ENCODE data around the gene SAT2. TPM values are rescaled to one million over a fixed set of nuclear protein-coding genes. Genes with fewer than 3 reads are reported as not detected.
A peak's percentile ranks its signal among the peaks of the same experiment; 100 is the strongest.

Gene SAT2
- total and polyA plus RNA-seq, 2 of the 13 experiments (the other 11 are each of a cell fraction or from before 2014, with no cell fraction given) = 37.6 to 93.7 TPM

GRCh38 chr17:7629939-7630571 is 2.4 kb upstream of the SAT2 start, which contains the start of gene SHBG (continued):
- TF ChIP-seq, protein P1, sequence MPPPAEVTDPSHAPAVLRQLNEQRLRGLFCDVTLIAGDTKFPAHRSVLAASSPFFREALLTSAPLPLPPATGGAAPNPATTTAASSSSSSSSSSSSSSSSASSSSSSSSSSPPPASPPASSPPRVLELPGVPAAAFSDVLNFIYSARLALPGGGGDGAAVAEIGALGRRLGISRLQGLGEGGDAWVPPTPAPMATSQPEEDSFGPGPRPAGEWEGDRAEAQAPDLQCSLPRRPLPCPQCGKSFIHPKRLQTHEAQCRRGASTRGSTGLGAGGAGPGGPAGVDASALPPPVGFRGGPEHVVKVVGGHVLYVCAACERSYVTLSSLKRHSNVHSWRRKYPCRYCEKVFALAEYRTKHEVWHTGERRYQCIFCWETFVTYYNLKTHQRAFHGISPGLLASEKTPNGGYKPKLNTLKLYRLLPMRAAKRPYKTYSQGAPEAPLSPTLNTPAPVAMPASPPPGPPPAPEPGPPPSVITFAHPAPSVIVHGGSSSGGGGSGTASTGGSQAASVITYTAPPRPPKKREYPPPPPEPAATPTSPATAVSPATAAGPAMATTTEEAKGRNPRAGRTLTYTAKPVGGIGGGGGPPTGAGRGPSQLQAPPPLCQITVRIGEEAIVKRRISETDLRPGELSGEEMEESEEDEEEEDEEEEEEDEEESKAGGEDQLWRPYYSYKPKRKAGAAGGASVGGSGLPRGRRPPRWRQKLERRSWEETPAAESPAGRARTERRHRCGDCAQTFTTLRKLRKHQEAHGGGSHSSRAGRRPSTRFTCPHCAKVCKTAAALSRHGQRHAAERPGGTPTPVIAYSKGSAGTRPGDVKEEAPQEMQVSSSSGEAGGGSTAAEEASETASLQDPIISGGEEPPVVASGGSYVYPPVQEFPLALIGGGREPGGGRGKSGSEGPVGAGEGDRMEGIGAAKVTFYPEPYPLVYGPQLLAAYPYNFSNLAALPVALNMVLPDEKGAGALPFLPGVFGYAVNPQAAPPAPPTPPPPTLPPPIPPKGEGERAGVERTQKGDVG (CRISPR knock-in tag; IDR thresholded peaks at IDR 0.05; ENCODE audit: borderline replicate concordance) = no peak
- no peak for TF ChIP-seq HBP1 (CRISPR knock-in tag; IDR thresholded peaks at IDR 0.05; ENCODE audit: low read depth)
- TF ChIP-seq ESRRA (CRISPR knock-in tag; IDR thresholded peaks at IDR 0.05; ENCODE audit: low read depth) = peak; percentile 58; the same call in 1 of the 2 replicates
- peak; percentile 50; the same call in 1 of the 2 replicates for TF ChIP-seq ZFX (CRISPR knock-in tag; IDR thresholded peaks at IDR 0.05; ENCODE audit: low read depth)
- TF ChIP-seq HNF1A (IDR thresholded peaks at IDR 0.05; ENCODE audit: low read depth) = no peak
- TF ChIP-seq HNF1A (CRISPR knock-in tag; IDR thresholded peaks at IDR 0.05; ENCODE audit: borderline replicate concordance) = 0 out of 2 replicates have a peak, but pooled peaks have one; percentile 22
- TF ChIP-seq NR2F1 (CRISPR knock-in tag; IDR thresholded peaks at IDR 0.05) = peak; percentile 41 to 56; a peak in 3 of 4 replicates
- TF ChIP-seq ZSCAN25 (CRISPR knock-in tag; IDR thresholded peaks at IDR 0.05) = 0 out of 2 replicates have a peak, but pooled peaks have one; percentile 24
- peak; percentile 66 for TF ChIP-seq HDAC1 (CRISPR knock-in tag; IDR thresholded peaks at IDR 0.05)
- TF ChIP-seq, protein P2, sequence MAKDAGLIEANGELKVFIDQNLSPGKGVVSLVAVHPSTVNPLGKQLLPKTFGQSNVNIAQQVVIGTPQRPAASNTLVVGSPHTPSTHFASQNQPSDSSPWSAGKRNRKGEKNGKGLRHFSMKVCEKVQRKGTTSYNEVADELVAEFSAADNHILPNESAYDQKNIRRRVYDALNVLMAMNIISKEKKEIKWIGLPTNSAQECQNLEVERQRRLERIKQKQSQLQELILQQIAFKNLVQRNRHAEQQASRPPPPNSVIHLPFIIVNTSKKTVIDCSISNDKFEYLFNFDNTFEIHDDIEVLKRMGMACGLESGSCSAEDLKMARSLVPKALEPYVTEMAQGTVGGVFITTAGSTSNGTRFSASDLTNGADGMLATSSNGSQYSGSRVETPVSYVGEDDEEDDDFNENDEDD (CRISPR knock-in tag; IDR thresholded peaks at IDR 0.05; ENCODE audit: borderline replicate concordance) = peak; percentile 42; the same call in 1 of the 2 replicates
- peak; percentile 50; the same call in 1 of the 2 replicates for TF ChIP-seq GATAD2A (CRISPR knock-in tag; IDR thresholded peaks at IDR 0.05)
- TF ChIP-seq ZNF263 (CRISPR knock-in tag; IDR thresholded peaks at IDR 0.05) = 0 out of 2 replicates have a peak, but pooled peaks have one; percentile 38
- TF ChIP-seq ZNF687 (CRISPR knock-in tag; IDR thresholded peaks at IDR 0.05) = peak; percentile 87

Measured in HepG2 (cell line).